Stimulated activated naive CD8-positive, alpha-beta T cell treated with anti-CD3 and anti-CD28 coated beads, Interleukin-15, Interleukin-2, amounts not matched to agents 100 ng/mL and 50 ng/mL, for 24 hours (primary cell): ENCODE measurements around the gene FMR1NB.

Experiments
- H3K27ac Mint-ChIP-seq: one replicate; pipeline ENCODE4 v1.8.0; 2021; ENCODE audit warnings: mild to moderate bottlenecking, mixed read lengths
- H3K27me3 Mint-ChIP-seq: one replicate; pipeline ENCODE4 v1.8.0; 2021; ENCODE audit warnings: mixed read lengths
- H3K36me3 Mint-ChIP-seq: one replicate; pipeline ENCODE4 v1.8.0; 2021; ENCODE audit warnings: low read depth, mixed read lengths
- H3K4me1 Mint-ChIP-seq: one replicate; pipeline ENCODE4 v1.8.0; 2021; ENCODE audit warnings: low read depth, mixed read lengths
- H3K4me3 Mint-ChIP-seq: one replicate; pipeline ENCODE4 v1.8.0; 2021; ENCODE audit warnings: mild to moderate bottlenecking, mixed read lengths
- H3K9me3 Mint-ChIP-seq: one replicate; pipeline ENCODE4 v1.8.0; 2021; ENCODE audit warnings: mixed read lengths

Gene FMR1NB

GRCh38 chrX:147981038-147981752 is at the start of gene FMR1NB:
FMR1NB (plus strand) TSS chrX:147981337; CDS start chrX:147981403, 66 bp downstream.
- Mint-ChIP-seq H3K4me1 (no peaks in the 10 kb centered on the region), H3K9me3 (no peaks in the 10 kb centered on the region), H3K4me3 (no peak within 1 kb of the TSS), H3K36me3 (no peaks in the 10 kb centered on the region), H3K27ac (no peak within 1 kb of the TSS), H3K27me3 (no peaks in the 10 kb centered on the region)

GRCh38 chrX:147933815-147934214 is 47.3 kb upstream of the FMR1NB start:
- no peaks in the 10 kb centered on the region for H3K4me1 Mint-ChIP-seq
- H3K27me3 Mint-ChIP-seq, result no peaks in the 10 kb centered on the region
- peaks cover 48% of the 10 kb centered on the region for H3K36me3 Mint-ChIP-seq
- H3K4me3 Mint-ChIP-seq, result no peak overlapping the region
- H3K9me3 Mint-ChIP-seq, result no peaks in the 10 kb centered on the region
- no peak overlapping the region for H3K27ac Mint-ChIP-seq

GRCh38 chrX:147935156-147935758 is 45.9 kb upstream of the FMR1NB start:
- Mint-ChIP-seq H3K27me3 (no peaks in the 10 kb centered on the region), H3K36me3 (peaks cover 43% of the 10 kb centered on the region), H3K9me3 (no peaks in the 10 kb centered on the region), H3K27ac (no peak overlapping the region), H3K4me1 (no peaks in the 10 kb centered on the region), H3K4me3 (no peak overlapping the region)

GRCh38 chrX:147945286-147945685 is 35.9 kb upstream of the FMR1NB start:
- H3K36me3 Mint-ChIP-seq, result peaks cover 47% of the 10 kb centered on the region

GRCh38 chrX:147948531-147948930 is 32.6 kb upstream of the FMR1NB start:
- no peak overlapping the region for H3K27ac Mint-ChIP-seq
- no peaks in the 10 kb centered on the region for H3K4me1 Mint-ChIP-seq
- no peaks in the 10 kb centered on the region for H3K27me3 Mint-ChIP-seq
- H3K4me3 Mint-ChIP-seq, result no peak overlapping the region
- no peaks in the 10 kb centered on the region for H3K9me3 Mint-ChIP-seq
- H3K36me3 Mint-ChIP-seq, result peaks cover 31% of the 10 kb centered on the region

More at GRCh38 chrX:147945286-147945685, 35.9 kb upstream of the FMR1NB start:
- Mint-ChIP-seq H3K27ac (no peak overlapping the region), H3K4me1 (no peaks in the 10 kb centered on the region), H3K27me3 (no peaks in the 10 kb centered on the region), H3K9me3 (no peaks in the 10 kb centered on the region), H3K4me3 (no peak overlapping the region)

- H3K9me3 Mint-ChIP-seq, result no peaks in the 10 kb centered on the region
- H3K27ac Mint-ChIP-seq, result no peak overlapping the region
- H3K4me3 Mint-ChIP-seq, result no peak overlapping the region
- H3K27me3 Mint-ChIP-seq, result no peaks in the 10 kb centered on the region
- peaks cover 28% of the 10 kb centered on the region for H3K36me3 Mint-ChIP-seq
- no peaks in the 10 kb centered on the region for H3K4me1 Mint-ChIP-seq
Observed at GRCh38 chrX:147950352-147950751, 30.8 kb upstream of the FMR1NB start.

- no peaks in the 10 kb centered on the region for H3K9me3 Mint-ChIP-seq
- no peak overlapping the region for H3K4me3 Mint-ChIP-seq
- no peaks in the 10 kb centered on the region for H3K4me1 Mint-ChIP-seq
- H3K27me3 Mint-ChIP-seq, result no peaks in the 10 kb centered on the region
- no peak overlapping the region for H3K27ac Mint-ChIP-seq
- peaks cover 16% of the 10 kb centered on the region for H3K36me3 Mint-ChIP-seq
Observed at GRCh38 chrX:147953976-147954375, 27.2 kb upstream of the FMR1NB start.

- Mint-ChIP-seq H3K27ac (no peak overlapping the region), H3K27me3 (peaks cover 3% of the 10 kb centered on the region), H3K36me3 (no peaks in the 10 kb centered on the region), H3K4me1 (no peaks in the 10 kb centered on the region), H3K4me3 (no peak overlapping the region), H3K9me3 (peaks cover 3% of the 10 kb centered on the region)
Observed at GRCh38 chrX:147957291-147957690, 23.8 kb upstream of the FMR1NB start.

GRCh38 chrX:147958291-147958690 is 22.8 kb upstream of the FMR1NB start:
- H3K27me3 Mint-ChIP-seq, result peaks cover 5% of the 10 kb centered on the region
- H3K4me1 Mint-ChIP-seq, result no peaks in the 10 kb centered on the region
- H3K9me3 Mint-ChIP-seq, result peaks cover 3% of the 10 kb centered on the region
- H3K36me3 Mint-ChIP-seq, result no peaks in the 10 kb centered on the region
- H3K27ac Mint-ChIP-seq, result no peak overlapping the region
- H3K4me3 Mint-ChIP-seq, result no peak overlapping the region

- Mint-ChIP-seq H3K4me3 (no peak overlapping the region), H3K27me3 (peaks cover 10% of the 10 kb centered on the region), H3K36me3 (no peaks in the 10 kb centered on the region), H3K4me1 (no peaks in the 10 kb centered on the region), H3K9me3 (peaks cover 7% of the 10 kb centered on the region), H3K27ac (no peak overlapping the region)
Observed at GRCh38 chrX:147960722-147961121, 20.4 kb upstream of the FMR1NB start.

GRCh38 chrX:147962476-147962875 is 18.7 kb upstream of the FMR1NB start:
- no peaks in the 10 kb centered on the region for H3K4me1 Mint-ChIP-seq
- H3K27ac Mint-ChIP-seq, result no peak overlapping the region
- H3K36me3 Mint-ChIP-seq, result no peaks in the 10 kb centered on the region
- peaks cover 10% of the 10 kb centered on the region for H3K27me3 Mint-ChIP-seq
- no peak overlapping the region for H3K4me3 Mint-ChIP-seq
- H3K9me3 Mint-ChIP-seq, result peaks cover 7% of the 10 kb centered on the region

GRCh38 chrX:147978931-147979330 is 2.2 kb upstream of the FMR1NB start:
- no peaks in the 10 kb centered on the region for H3K36me3 Mint-ChIP-seq
- H3K4me3 Mint-ChIP-seq, result no peak overlapping the region
- no peaks in the 10 kb centered on the region for H3K9me3 Mint-ChIP-seq
- H3K27ac Mint-ChIP-seq, result no peak overlapping the region
- H3K4me1 Mint-ChIP-seq, result no peaks in the 10 kb centered on the region
- no peaks in the 10 kb centered on the region for H3K27me3 Mint-ChIP-seq

GRCh38 chrX:148020329-148020728 is 39.2 kb downstream of the FMR1NB start:
- Mint-ChIP-seq H3K4me3 (no peak overlapping the region), H3K9me3 (peaks cover 9% of the 10 kb centered on the region), H3K36me3 (no peaks in the 10 kb centered on the region), H3K27me3 (peaks cover 3% of the 10 kb centered on the region), H3K4me1 (no peaks in the 10 kb centered on the region), H3K27ac (no peak overlapping the region)

GRCh38 chrX:148024425-148025148 is 43.5 kb downstream of the FMR1NB start:
- Mint-ChIP-seq H3K4me3 (no peak overlapping the region), H3K27me3 (peaks cover 3% of the 10 kb centered on the region), H3K27ac (no peak overlapping the region), H3K9me3 (no peaks in the 10 kb centered on the region), H3K36me3 (no peaks in the 10 kb centered on the region), H3K4me1 (no peaks in the 10 kb centered on the region)

- no peaks in the 10 kb centered on the region for H3K36me3 Mint-ChIP-seq
Observed at GRCh38 chrX:148035380-148035779, 54.2 kb downstream of the FMR1NB start.

More at GRCh38 chrX:148035380-148035779, 54.2 kb downstream of the FMR1NB start:
- H3K27ac Mint-ChIP-seq, result no peak overlapping the region
- H3K4me1 Mint-ChIP-seq, result no peaks in the 10 kb centered on the region
- no peaks in the 10 kb centered on the region for H3K9me3 Mint-ChIP-seq
- no peak overlapping the region for H3K4me3 Mint-ChIP-seq
- H3K27me3 Mint-ChIP-seq, result no peaks in the 10 kb centered on the region
